NCI-H2107 (cell line): ENCODE measurements around the gene CHMP6.

Source experiments
- DNase-seq: peaks from one replicate; lab custom pipeline; 2025; lab: John Stamatoyannopoulos, UW

Gene CHMP6

GRCh38 chr17:80991645-80992076 lies at the start of gene CHMP6:
CHMP6 (plus strand) TSS chr17:80991841; CDS start chr17:80991919, 78 bp downstream.
- DNase-seq, result peak; percentile 40

GRCh38 chr17:80942423-80943345 lies 49.0 kb upstream of the CHMP6 start:
- DNase-seq, result no peak

- no peak for DNase-seq
Measured at GRCh38 chr17:80943346-80944145, 48.1 kb upstream of the CHMP6 start.

- no peak for DNase-seq
Measured at GRCh38 chr17:80944326-80944725, 47.3 kb upstream of the CHMP6 start.

GRCh38 chr17:80945736-80946135 lies 45.9 kb upstream of the CHMP6 start:
- no peak for DNase-seq

GRCh38 chr17:80946449-80946848 lies 45.2 kb upstream of the CHMP6 start:
- DNase-seq, result no peak

GRCh38 chr17:80947200-80947940 lies 44.3 kb upstream of the CHMP6 start:
- no peak for DNase-seq

- no peak for DNase-seq
Measured at GRCh38 chr17:80948019-80948975, 43.3 kb upstream of the CHMP6 start.

GRCh38 chr17:80948976-80949450 lies 42.6 kb upstream of the CHMP6 start:
- DNase-seq, result no peak

GRCh38 chr17:80949451-80950421 lies 41.9 kb upstream of the CHMP6 start:
- no peak for DNase-seq

- DNase-seq, result no peak
Measured at GRCh38 chr17:80950466-80951120, 41.0 kb upstream of the CHMP6 start.

- DNase-seq, result no peak
Measured at GRCh38 chr17:80951121-80952090, 40.2 kb upstream of the CHMP6 start.

- no peak for DNase-seq
Measured at GRCh38 chr17:80952291-80952690, 39.4 kb upstream of the CHMP6 start.

GRCh38 chr17:80953471-80954315 lies 37.9 kb upstream of the CHMP6 start:
- no peak for DNase-seq

- DNase-seq, result no peak
Measured at GRCh38 chr17:80955078-80955477, 36.6 kb upstream of the CHMP6 start.

GRCh38 chr17:80955671-80956280 lies 35.9 kb upstream of the CHMP6 start:
- DNase-seq, result no peak
